H1 (cell line): ENCODE measurements around the gene CTIF.

Experiments used
- CBX5 ChIP-seq: fragments of 300-800, 300-1000 bp; sonication (generic); IDR thresholded peaks from 2 replicates; pipeline ENCODE4 v1.7.1; 2016; ENCODE audit warnings: antibody characterized with exemption, low read length, low read depth
- RAD21 ChIP-seq, 2 experiments: IDR thresholded peaks in 1 of 2; conservative IDR thresholded peaks in 1 of 2; 2 replicates each; pipeline ENCODE4 v1.6.1; 2011; ENCODE audit warnings: low read depth in 2 of 2, low read length in 2 of 2, improper control_type of control experiment in 1 of 2, inconsistent platforms in 1 of 2, mild to moderate bottlenecking in 1 of 2, moderate library complexity in 1 of 2
- TCF12 ChIP-seq: IDR thresholded peaks from 2 replicates; pipeline ENCODE4 v1.6.1; 2011; ENCODE audit warnings: low read depth, mild to moderate bottlenecking, low read length
- TF ChIP-seq, protein P1 (sequence below), 3 experiments: IDR thresholded peaks; 1 replicate in 2 of 3; 2 replicates in 1 of 3; pipeline versions ENCODE4 v1.5.1 to v1.6.1; 2011; ENCODE audit warnings: low read length in 3 of 3, mild to moderate bottlenecking in 3 of 3, inconsistent platforms in 2 of 3, low read depth in 1 of 3, moderate library complexity in 1 of 3; ENCODE audit not compliant: insufficient read depth in 1 of 3; ENCODE audit errors: control extremely low read depth in 1 of 3

DNA sequence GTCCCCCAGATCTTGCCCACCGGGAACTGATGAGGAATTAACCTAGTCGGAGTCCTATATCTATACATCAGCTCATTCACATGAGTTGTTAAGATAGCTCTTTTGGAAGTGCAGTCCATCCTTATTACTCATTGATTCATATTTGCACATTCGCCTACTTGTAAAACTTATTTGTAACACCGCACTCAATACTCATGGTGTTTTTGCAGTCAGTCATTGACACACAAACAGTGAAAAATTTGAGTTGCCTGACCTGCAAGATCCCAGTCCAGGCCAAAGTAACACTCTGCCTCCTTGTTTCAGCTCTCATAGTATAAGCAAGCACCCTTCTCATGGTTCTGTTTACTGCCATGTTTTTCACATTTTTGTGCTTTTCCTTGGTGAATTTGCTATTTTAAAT lies 180.6 kb downstream of the CTIF start:
- TF ChIP-seq, protein P1, sequence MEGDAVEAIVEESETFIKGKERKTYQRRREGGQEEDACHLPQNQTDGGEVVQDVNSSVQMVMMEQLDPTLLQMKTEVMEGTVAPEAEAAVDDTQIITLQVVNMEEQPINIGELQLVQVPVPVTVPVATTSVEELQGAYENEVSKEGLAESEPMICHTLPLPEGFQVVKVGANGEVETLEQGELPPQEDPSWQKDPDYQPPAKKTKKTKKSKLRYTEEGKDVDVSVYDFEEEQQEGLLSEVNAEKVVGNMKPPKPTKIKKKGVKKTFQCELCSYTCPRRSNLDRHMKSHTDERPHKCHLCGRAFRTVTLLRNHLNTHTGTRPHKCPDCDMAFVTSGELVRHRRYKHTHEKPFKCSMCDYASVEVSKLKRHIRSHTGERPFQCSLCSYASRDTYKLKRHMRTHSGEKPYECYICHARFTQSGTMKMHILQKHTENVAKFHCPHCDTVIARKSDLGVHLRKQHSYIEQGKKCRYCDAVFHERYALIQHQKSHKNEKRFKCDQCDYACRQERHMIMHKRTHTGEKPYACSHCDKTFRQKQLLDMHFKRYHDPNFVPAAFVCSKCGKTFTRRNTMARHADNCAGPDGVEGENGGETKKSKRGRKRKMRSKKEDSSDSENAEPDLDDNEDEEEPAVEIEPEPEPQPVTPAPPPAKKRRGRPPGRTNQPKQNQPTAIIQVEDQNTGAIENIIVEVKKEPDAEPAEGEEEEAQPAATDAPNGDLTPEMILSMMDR (IDR thresholded peaks at IDR 0.05; ENCODE audit: control extremely low read depth in 1 of 3, insufficient read depth in 1 of 3, low read depth in 1 of 3, low read length in 3 of 3) = no peak
- TF ChIP-seq TCF12 = no peak
- TF ChIP-seq CBX5 = no peak
- no peak for TF ChIP-seq RAD21 (IDR thresholded peaks at IDR 0.05 in 1 of 2, conservative IDR thresholded peaks at IDR 0.05 in 1 of 2; ENCODE audit: low read depth in 2 of 2, low read length in 2 of 2)
